IPS-NIHi7 (cell line): ENCODE results near the gene USP2.
A peak's percentile ranks its signal among the peaks of the same experiment; 100 is the strongest.

Experiments used
- DNase-seq: peaks from one replicate; pipeline ENCODE4 v3.0.0; 2012; ENCODE audit warnings: mixed read lengths; ENCODE audit errors: extremely low spot score

Gene USP2

GRCh38 chr11:119363081-119363850 is 18.2 kb downstream of the USP2 start:
- no peak for DNase-seq

- DNase-seq = no peak
Observed at GRCh38 chr11:119362741-119363080, 18.8 kb downstream of the USP2 start.

- DNase-seq = no peak
Observed at GRCh38 chr11:119361941-119362725, 19.4 kb downstream of the USP2 start.

- peak; percentile 72 for DNase-seq
Observed at GRCh38 chr11:119361056-119361787, 20.3 kb downstream of the USP2 start.

GRCh38 chr11:119359365-119360214 is 21.9 kb downstream of the USP2 start:
- no peak for DNase-seq

- DNase-seq = no peak
Observed at GRCh38 chr11:119357074-119357473, 24.4 kb downstream of the USP2 start.

GRCh38 chr11:119356349-119357031 is 25.0 kb downstream of the USP2 start:
- peak; percentile 95 for DNase-seq

- no peak for DNase-seq
Observed at GRCh38 chr11:119355091-119355843, 26.2 kb downstream of the USP2 start.

- DNase-seq = peak; percentile 23
Observed at GRCh38 chr11:119352857-119353260, 28.6 kb downstream of the USP2 start.

- DNase-seq = no peak
Observed at GRCh38 chr11:119351232-119351631, 30.3 kb downstream of the USP2 start.

- DNase-seq = no peak
Observed at GRCh38 chr11:119350302-119350701, 31.2 kb downstream of the USP2 start.

- DNase-seq = no peak
Observed at GRCh38 chr11:119347940-119348605, 33.4 kb downstream of the USP2 start.

- no peak for DNase-seq
Observed at GRCh38 chr11:119347242-119347641, 34.2 kb downstream of the USP2 start.

- DNase-seq = no peak
Observed at GRCh38 chr11:119346605-119347004, 34.9 kb downstream of the USP2 start, which contains the start of gene MFRP. TSS of gene MFRP (minus strand) at chr11:119346705. CDS start at chr11:119346513, 192 bp downstream.

GRCh38 chr11:119345685-119346084 is 35.8 kb downstream of the USP2 start:
- no peak for DNase-seq

GRCh38 chr11:119344291-119345010 is 37.0 kb downstream of the USP2 start:
- DNase-seq = no peak

- no peak for DNase-seq
Observed at GRCh38 chr11:119343726-119344125, 37.8 kb downstream of the USP2 start.

GRCh38 chr11:119342362-119343130 is 38.9 kb downstream of the USP2 start:
- no peak for DNase-seq
